ENCODE results near the gene SIN3B. TPM values are rescaled to one million over a fixed set of nuclear protein-coding genes. Genes with fewer than 3 reads are reported as not detected.

The SIN3B gene
- total and polyA plus RNA-seq, 9 of the 15 experiments (the other 6 are each of a cell fraction or from before 2014, with no cell fraction given) = 0.51 to 34.2 (median 14.3) TPM

DNA sequence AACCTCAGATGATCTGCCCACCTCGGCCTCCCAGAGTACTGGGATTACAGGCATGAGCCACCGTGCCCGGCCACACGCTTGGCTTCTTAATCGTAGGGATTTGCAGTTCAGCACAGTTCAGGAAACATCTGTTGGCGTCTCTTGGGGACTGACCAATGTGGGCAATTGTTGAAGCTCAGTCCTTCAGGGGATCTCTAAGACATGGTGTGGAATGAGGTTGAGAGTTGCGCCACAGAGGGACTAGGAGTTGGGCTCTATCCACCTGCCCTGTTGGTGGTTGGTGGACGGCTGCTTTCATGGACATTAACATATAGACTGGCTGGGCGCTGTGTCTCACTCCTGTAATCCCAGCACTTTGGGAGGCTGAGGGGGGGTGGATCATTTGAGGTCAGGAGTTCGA, 37.3 kb upstream of the SIN3B start (continued):
- TF ChIP-seq ZNF395 (CRISPR knock-in tag; IDR thresholded peaks at IDR 0.05) (no peak), E2F8 (IDR thresholded peaks at IDR 0.05; ENCODE audit: low read depth, partially characterized antibody) (no peak), HSF4 (CRISPR knock-in tag; IDR thresholded peaks at IDR 0.05; ENCODE audit: borderline replicate concordance) (no peak), MCM5 (IDR thresholded peaks at IDR 0.05; ENCODE audit: low read depth) (no peak), MEIS2 (IDR thresholded peaks at IDR 0.05; ENCODE audit: partially characterized antibody) (no peak), ZNF143 (CRISPR knock-in tag; IDR thresholded peaks at IDR 0.05) (no peak)
- TF ChIP-seq, protein P1, sequence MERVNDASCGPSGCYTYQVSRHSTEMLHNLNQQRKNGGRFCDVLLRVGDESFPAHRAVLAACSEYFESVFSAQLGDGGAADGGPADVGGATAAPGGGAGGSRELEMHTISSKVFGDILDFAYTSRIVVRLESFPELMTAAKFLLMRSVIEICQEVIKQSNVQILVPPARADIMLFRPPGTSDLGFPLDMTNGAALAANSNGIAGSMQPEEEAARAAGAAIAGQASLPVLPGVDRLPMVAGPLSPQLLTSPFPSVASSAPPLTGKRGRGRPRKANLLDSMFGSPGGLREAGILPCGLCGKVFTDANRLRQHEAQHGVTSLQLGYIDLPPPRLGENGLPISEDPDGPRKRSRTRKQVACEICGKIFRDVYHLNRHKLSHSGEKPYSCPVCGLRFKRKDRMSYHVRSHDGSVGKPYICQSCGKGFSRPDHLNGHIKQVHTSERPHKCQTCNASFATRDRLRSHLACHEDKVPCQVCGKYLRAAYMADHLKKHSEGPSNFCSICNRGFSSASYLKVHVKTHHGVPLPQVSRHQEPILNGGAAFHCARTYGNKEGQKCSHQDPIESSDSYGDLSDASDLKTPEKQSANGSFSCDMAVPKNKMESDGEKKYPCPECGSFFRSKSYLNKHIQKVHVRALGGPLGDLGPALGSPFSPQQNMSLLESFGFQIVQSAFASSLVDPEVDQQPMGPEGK (CRISPR knock-in tag; IDR thresholded peaks at IDR 0.05; ENCODE audit: borderline replicate concordance) = no peak
